A549 treated with DMSO at 1 μM for 4 hours (cell line): ENCODE results near the gene PPP2R2B. TPM values are rescaled to one million over a fixed set of nuclear protein-coding genes. Genes with fewer than 3 reads are reported as not detected.

ENCODE experiments used
- total RNA-seq: library from RNA; stranded (reverse); fragments of 200-300 nt; extraction: Qiagen RNA extraction; gene quantifications from 5 replicates; pipeline ENCODE4 v1.2.3, GENCODE V29; 2022; ENCODE audit warnings: low read depth

PPP2R2B gene
- 0.13 to 0.16 TPM (median 0.15 TPM) in 4 of 5 replicates, not detected in the other for total RNA-seq

GRCh38 chr5:146878476-146879172 lies at the start of gene PPP2R2B:
TSS of gene PPP2R2B (minus strand) at chr5:146878757.

